NCI-H146 treated with DMSO at 0.1 percent for 48 hours (cell line): ENCODE results near the gene FAM181A.

Experiments used
- DNase-seq: peaks from one replicate; lab custom pipeline; 2025; ENCODE audit not compliant: unreplicated experiment; lab: John Stamatoyannopoulos, UW

The FAM181A gene

GRCh38 chr14:93903342-93904184, 23.6 kb upstream of the FAM181A start:
- no peak for DNase-seq

GRCh38 chr14:93905623-93906022, 21.5 kb upstream of the FAM181A start:
- no peak for DNase-seq

- DNase-seq: peak; percentile 15
Observed at GRCh38 chr14:93906341-93907329, 20.5 kb upstream of the FAM181A start.

- no peak for DNase-seq
Observed at GRCh38 chr14:93909429-93910128, 17.6 kb upstream of the FAM181A start.

- no peak for DNase-seq
Observed at GRCh38 chr14:93911975-93912615, 15.0 kb upstream of the FAM181A start.

- DNase-seq: no peak
Observed at GRCh38 chr14:93912782-93913181, 14.4 kb upstream of the FAM181A start.

GRCh38 chr14:93914278-93914677, 12.9 kb upstream of the FAM181A start:
- no peak for DNase-seq

- no peak for DNase-seq
Observed at GRCh38 chr14:93915070-93915705, 12.0 kb upstream of the FAM181A start.

- no peak for DNase-seq
Observed at GRCh38 chr14:93915800-93916199, 11.3 kb upstream of the FAM181A start.

GRCh38 chr14:93916498-93916897, 10.6 kb upstream of the FAM181A start:
- DNase-seq: no peak

- no peak for DNase-seq
Observed at GRCh38 chr14:93917141-93917540, 10.0 kb upstream of the FAM181A start.

- no peak for DNase-seq
Observed at GRCh38 chr14:93921001-93921806, 5.9 kb upstream of the FAM181A start.

- DNase-seq: no peak
Observed at GRCh38 chr14:93923626-93924025, 3.5 kb upstream of the FAM181A start.

- no peak for DNase-seq
Observed at GRCh38 chr14:93924592-93925355, 2.4 kb upstream of the FAM181A start.

GRCh38 chr14:93925374-93925895, 1.7 kb upstream of the FAM181A start:
- DNase-seq: no peak

GRCh38 chr14:93926245-93926872, 785 bp upstream of the FAM181A start:
- DNase-seq: peak; percentile 22

- DNase-seq: no peak
Observed at GRCh38 chr14:93927800-93928145, 629 bp downstream of the FAM181A start.
